ENCODE results near the gene ROBO1. TPM values are rescaled to one million over a fixed set of nuclear protein-coding genes. Genes with fewer than 3 reads are reported as not detected.
"Not testable (repeated sequence)": the region's sequence is repeated elsewhere in the genome, so short reads cannot be mapped to it uniquely, and the experiment has no call there.

The ROBO1 gene
- total RNA-seq, 2 experiments from 2014 or later = 3.0 to 3.1 TPM

DNA sequence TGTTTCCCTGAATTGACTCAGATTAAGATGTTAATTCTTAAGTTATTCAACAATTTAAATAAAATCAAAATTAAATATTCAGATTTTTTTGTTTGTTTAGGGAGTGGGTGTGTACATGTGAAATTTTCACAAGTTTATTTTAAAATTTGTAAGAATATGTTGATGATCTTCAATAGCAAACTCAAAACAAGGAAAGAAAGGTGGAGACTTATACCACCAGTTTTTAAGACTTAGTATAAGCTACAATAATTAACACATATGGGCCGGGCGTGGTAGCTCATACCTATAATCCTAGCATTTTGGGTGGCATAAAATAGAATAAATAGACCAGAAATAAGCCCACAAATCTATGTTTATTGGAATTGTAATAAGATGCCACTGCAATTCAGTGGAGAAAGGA, 1084.5 kb downstream of the ROBO1 start:
- Mint-ChIP-seq H3K36me3 (ENCODE audit: low read depth) (no peaks in the 10 kb centered on the region), H3K4me1 (ENCODE audit: low read depth) (no peaks in the 10 kb centered on the region), H3K9me3 (ENCODE audit: insufficient read depth) (no peaks in the 10 kb centered on the region), H3K27me3 (ENCODE audit: low read depth) (no peaks in the 10 kb centered on the region), H3K4me3 (no peak overlapping the region), H3K27ac (no peak overlapping the region)
- DNase-seq (no peak), ATAC-seq (no peak)
- CTCF ChIA-PET = no interaction called here
- POLR2A ChIA-PET = no interaction called here

DNA sequence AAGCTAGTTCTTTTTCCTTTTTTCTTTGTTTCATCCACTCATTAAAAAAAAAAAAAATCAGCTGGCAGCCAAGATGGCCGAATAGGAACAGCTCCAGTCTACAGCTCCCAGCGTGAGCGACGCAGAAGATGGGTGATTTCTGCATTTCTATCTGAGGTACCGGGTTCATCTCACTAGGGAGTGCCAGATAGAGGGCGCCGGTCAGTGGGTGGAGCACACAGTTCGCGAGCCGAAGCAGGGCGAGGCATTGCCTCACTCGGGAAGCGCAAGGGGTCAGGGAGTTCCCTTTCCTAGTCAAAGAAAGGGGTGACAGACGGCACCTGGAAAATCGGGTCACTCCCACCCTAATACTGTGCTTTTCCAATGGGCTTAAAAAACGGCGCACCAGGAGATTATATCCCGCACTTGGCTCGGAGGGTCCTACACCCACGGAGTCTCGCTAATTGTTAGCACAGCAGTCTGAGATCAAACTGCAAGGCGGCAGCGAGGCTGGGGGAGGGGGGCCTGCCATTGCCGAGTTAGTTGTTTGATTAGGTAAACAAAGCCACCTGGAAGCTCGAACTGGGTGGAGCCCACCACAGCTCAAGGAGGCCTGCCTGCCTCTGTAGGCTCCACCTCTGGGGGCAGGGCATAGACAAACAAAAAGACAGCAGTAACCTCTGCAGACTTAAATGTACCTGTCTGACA, 1092.5 kb downstream of the ROBO1 start:
- DNase-seq; H3K27ac Mint-ChIP-seq; CTCF ChIA-PET; H3K4me3 Mint-ChIP-seq; ATAC-seq; H3K36me3 Mint-ChIP-seq (ENCODE audit: low read depth); POLR2A ChIA-PET; H3K4me1 Mint-ChIP-seq (ENCODE audit: low read depth); H3K9me3 Mint-ChIP-seq (ENCODE audit: insufficient read depth); H3K27me3 Mint-ChIP-seq (ENCODE audit: low read depth): not testable (repeated sequence)

DNA sequence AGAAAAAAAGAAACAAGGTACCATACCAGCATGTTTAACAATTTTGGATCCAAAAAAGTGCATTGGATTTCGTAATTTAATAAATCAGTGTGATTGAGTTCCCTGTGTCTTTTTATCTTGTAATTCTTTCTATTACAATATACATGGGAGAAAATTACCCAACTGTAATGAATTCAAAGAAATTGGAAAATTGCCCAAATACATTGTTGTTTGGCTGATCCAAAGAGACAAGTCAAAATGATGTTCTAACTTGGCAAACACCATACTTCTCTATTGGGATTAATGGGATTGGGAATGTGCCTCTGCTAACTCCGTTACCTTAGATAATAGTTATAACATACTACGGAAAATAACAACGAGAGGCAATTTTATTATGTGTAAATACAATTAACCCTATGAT, 1097.1 kb downstream of the ROBO1 start:
- ChIA-PET CTCF (no interaction called here), POLR2A (no interaction called here)
- Mint-ChIP-seq H3K4me1 (ENCODE audit: low read depth) (no peaks in the 10 kb centered on the region), H3K27me3 (ENCODE audit: low read depth) (no peaks in the 10 kb centered on the region), H3K9me3 (ENCODE audit: insufficient read depth) (no peaks in the 10 kb centered on the region), H3K36me3 (ENCODE audit: low read depth) (no peaks in the 10 kb centered on the region), H3K4me3 (no peak overlapping the region), H3K27ac (no peak overlapping the region)
- DNase-seq (no peak), ATAC-seq (no peak)

DNA sequence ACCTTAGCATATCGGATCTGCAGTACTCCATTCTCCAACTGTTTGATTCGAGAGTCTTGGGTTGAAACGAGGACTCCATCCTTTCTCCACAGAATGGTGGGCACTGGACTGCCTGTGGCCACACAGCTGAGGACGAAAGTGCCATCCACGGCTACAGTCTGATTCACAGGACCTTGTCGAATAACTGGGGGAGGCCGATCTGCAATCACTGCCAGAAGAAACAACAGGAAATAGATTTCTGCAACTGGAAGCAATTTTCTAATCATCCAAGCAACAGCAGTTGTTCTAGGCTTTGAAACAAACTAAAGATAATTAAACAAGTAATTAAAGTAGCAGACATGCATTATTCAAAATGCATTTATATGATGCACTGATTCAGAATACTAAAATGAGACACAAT, 1097.7 kb downstream of the ROBO1 start:
- POLR2A ChIA-PET = no interaction called here

DNA sequence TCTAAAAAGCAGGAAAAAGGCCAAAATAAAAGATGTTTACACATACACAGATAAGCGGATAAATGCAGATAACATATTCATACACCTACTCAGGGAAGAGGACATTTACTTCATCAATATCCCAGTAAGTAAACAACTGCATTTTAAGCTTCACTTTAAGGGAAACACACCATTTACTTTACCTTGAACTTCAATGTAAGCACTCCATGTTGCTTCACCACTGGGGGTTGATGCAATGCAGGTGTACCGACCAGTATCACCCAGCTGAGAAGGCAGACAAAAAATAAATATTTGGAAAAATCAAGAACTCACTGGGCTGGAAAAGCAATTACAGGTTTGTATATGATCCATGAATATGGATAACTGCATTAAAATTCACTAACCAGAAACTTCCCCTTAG, 1099.5 kb downstream of the ROBO1 start:
- ATAC-seq (no peak), DNase-seq (no peak)
- no peaks in the 10 kb centered on the region for H3K36me3 Mint-ChIP-seq (ENCODE audit: low read depth)
- H3K27me3 Mint-ChIP-seq (ENCODE audit: low read depth) = no peaks in the 10 kb centered on the region
- H3K4me1 Mint-ChIP-seq (ENCODE audit: low read depth) = no peaks in the 10 kb centered on the region
- no peak overlapping the region for H3K4me3 Mint-ChIP-seq
- H3K9me3 Mint-ChIP-seq (ENCODE audit: insufficient read depth) = no peaks in the 10 kb centered on the region
- ChIA-PET POLR2A (no interaction called here), CTCF (no interaction called here)
- no peak overlapping the region for H3K27ac Mint-ChIP-seq

More for the DNA sequence above, 1097.7 kb downstream of the ROBO1 start:
- Mint-ChIP-seq H3K9me3 (ENCODE audit: insufficient read depth) (no peaks in the 10 kb centered on the region), H3K4me1 (ENCODE audit: low read depth) (no peaks in the 10 kb centered on the region), H3K4me3 (no peak overlapping the region), H3K27ac (no peak overlapping the region), H3K27me3 (ENCODE audit: low read depth) (no peaks in the 10 kb centered on the region), H3K36me3 (ENCODE audit: low read depth) (no peaks in the 10 kb centered on the region)
- no peak for DNase-seq
- CTCF ChIA-PET = no interaction called here
- ATAC-seq = no peak

DNA sequence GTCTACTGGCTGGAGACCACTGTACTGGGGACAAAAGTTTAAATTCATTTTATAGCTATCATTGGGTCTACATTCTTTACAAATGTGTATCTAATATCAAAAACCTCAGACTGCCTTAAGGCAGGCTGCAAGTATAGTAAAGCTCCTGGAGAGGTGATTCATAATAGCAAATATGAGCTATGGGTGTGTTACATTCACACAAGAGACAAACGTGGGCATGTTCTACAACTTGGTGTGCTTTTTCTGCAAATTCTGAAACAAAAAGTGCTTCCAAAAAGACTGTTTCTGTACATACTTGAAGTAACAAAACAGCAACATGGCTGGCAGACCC, 1101.4 kb downstream of the ROBO1 start:
- Mint-ChIP-seq H3K4me3 (no peak overlapping the region), H3K4me1 (ENCODE audit: low read depth) (no peaks in the 10 kb centered on the region), H3K27ac (no peak overlapping the region), H3K27me3 (ENCODE audit: low read depth) (no peaks in the 10 kb centered on the region), H3K9me3 (ENCODE audit: insufficient read depth) (no peaks in the 10 kb centered on the region), H3K36me3 (ENCODE audit: low read depth) (no peaks in the 10 kb centered on the region)
- POLR2A ChIA-PET = no interaction called here
- ATAC-seq (no peak), DNase-seq (no peak)
- CTCF ChIA-PET = interaction anchor here (0.8 kb wide), 1 partner anchor 21 kb away, joined by 3 read pairs; no protein-coding TSS in a partner anchor

DNA sequence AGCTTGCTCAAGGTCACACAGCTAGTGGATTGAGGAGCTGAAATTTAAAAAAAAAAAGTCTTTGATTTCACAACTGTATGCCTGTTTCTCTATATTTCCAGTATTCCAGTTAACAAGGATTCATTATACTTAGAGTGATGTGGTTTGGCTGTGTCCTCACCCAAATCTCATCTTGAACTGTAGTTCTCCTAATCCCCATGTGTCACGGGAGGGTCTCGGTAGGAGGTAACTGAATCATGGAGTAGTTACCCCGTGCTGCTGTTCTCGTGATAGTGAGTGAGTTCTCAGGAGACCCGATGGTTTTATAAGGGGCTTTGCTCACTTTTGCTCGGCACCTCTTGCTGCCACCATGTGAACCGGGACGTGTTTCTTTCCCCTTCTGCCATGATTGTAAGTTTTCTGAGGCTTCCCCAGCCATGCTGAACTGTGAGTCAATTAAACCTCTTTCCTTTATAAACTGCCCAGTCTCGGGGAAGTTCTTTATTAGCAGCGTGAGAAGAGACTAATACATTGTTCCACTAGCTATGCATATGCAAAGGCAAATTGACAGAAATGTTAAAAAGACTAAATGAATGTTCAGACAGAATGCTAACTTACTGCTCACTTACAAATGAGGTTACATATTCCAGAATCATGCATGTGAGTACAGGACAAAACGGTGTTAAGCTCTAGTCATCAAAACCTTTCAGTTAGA, 1101.9 kb downstream of the ROBO1 start:
- Mint-ChIP-seq H3K27ac (no peak overlapping the region), H3K9me3 (ENCODE audit: insufficient read depth) (no peaks in the 10 kb centered on the region), H3K36me3 (ENCODE audit: low read depth) (no peaks in the 10 kb centered on the region), H3K27me3 (ENCODE audit: low read depth) (no peaks in the 10 kb centered on the region), H3K4me1 (ENCODE audit: low read depth) (no peaks in the 10 kb centered on the region), H3K4me3 (no peak overlapping the region)
- ATAC-seq (no peak), DNase-seq (no peak)
- ChIA-PET CTCF (interaction anchor here (0.8 kb wide), 2 partner anchors 20 to 342 kb away, joined by 3 read pairs; no protein-coding TSS in a partner anchor), POLR2A (no interaction called here)

DNA sequence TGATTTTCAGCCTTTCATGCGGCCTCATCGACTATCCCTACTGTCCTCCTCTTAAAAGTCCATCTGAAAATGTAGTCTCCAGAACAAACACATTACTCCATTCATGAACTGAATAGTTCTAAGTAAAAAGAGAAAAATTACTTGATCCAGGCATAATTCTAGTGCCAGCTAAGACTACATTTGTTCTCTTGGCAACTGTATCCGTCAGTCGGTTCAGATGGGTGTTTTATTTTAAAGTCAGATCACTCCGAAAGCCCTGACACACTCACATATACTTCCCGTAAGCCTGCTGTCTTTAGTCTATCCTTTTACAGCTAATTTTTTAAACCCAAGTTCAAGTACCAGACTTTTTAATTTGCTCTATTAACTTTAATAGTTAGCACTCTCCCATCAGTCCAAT, 1102.7 kb downstream of the ROBO1 start:
- DNase-seq (no peak), ATAC-seq (no peak)
- H3K4me3 Mint-ChIP-seq = no peak overlapping the region
- no peaks in the 10 kb centered on the region for H3K4me1 Mint-ChIP-seq (ENCODE audit: low read depth)
- H3K36me3 Mint-ChIP-seq (ENCODE audit: low read depth) = no peaks in the 10 kb centered on the region
- CTCF ChIA-PET = interaction anchor here (0.8 kb wide), 1 partner anchor 343 kb away, joined by 3 read pairs; no protein-coding TSS in a partner anchor
- POLR2A ChIA-PET = no interaction called here
- H3K27me3 Mint-ChIP-seq (ENCODE audit: low read depth) = no peaks in the 10 kb centered on the region
- no peaks in the 10 kb centered on the region for H3K9me3 Mint-ChIP-seq (ENCODE audit: insufficient read depth)
- H3K27ac Mint-ChIP-seq = no peak overlapping the region

DNA sequence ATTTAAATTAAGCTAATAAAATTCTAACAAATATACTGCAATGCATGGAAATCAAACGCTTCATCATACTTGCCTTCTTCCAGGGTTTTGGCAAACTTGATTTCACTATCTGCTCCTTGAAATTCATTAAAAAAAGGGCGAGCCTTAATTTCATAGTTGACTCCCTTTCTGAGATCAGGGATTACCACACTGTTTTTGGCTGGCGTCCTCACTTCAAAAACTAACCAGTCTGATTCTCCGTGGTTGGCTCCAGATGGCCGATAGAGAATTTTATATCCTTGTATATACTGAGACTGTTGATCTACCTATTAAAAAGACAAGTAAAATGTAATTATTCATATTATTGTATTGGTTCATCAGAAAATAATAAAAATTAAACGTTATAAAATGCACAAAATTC, 1106.8 kb downstream of the ROBO1 start:
- no peaks in the 10 kb centered on the region for H3K9me3 Mint-ChIP-seq (ENCODE audit: insufficient read depth)
- no peak for ATAC-seq
- CTCF ChIA-PET = interaction anchor here (1.5 kb wide), 1 partner anchor 28 kb away, joined by 3 read pairs; no protein-coding TSS in a partner anchor
- H3K4me1 Mint-ChIP-seq (ENCODE audit: low read depth) = no peaks in the 10 kb centered on the region
- POLR2A ChIA-PET = no interaction called here
- no peaks in the 10 kb centered on the region for H3K27me3 Mint-ChIP-seq (ENCODE audit: low read depth)
- no peaks in the 10 kb centered on the region for H3K36me3 Mint-ChIP-seq (ENCODE audit: low read depth)
- no peak for DNase-seq
- no peak overlapping the region for H3K27ac Mint-ChIP-seq
- no peak overlapping the region for H3K4me3 Mint-ChIP-seq

DNA sequence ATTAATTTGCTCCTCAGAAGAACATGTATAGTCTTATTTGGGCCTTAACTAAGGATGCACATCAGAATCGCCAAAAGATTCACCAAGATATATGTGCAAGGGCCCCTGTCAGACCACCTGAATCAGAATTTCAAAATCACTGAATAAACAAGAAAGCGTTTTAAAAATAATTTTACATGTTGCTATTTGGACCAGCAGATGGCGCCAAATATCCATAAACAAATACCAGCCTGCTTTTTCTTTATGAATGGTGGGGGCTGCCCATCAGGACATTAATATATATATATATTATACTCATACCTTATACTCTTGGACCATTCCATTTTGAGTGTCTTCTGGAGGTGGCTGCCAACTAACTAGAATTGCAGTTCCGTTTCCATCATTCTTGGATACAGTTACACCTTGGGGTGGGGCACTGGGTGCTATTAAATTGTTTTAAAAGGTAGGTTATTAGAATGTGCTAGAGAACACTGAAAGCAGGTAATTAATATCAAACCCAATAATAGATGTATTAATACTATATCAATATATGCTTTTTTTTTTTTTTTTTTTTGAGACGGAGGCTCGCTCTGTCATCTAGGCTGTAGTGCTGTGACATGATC, 1108.3 kb downstream of the ROBO1 start:
- CTCF ChIA-PET = interaction anchor here (1.2 kb wide), 1 partner anchor 373 kb away, joined by 5 read pairs; no protein-coding TSS in a partner anchor
- ATAC-seq (no peak), DNase-seq (peak; percentile 52)
- H3K9me3 Mint-ChIP-seq (ENCODE audit: insufficient read depth) = no peaks in the 10 kb centered on the region
- H3K4me1 Mint-ChIP-seq (ENCODE audit: low read depth) = no peaks in the 10 kb centered on the region
- no peak overlapping the region for H3K4me3 Mint-ChIP-seq
- no peaks in the 10 kb centered on the region for H3K36me3 Mint-ChIP-seq (ENCODE audit: low read depth)
- H3K27ac Mint-ChIP-seq = no peak overlapping the region
- no peaks in the 10 kb centered on the region for H3K27me3 Mint-ChIP-seq (ENCODE audit: low read depth)
- POLR2A ChIA-PET = no interaction called here

DNA sequence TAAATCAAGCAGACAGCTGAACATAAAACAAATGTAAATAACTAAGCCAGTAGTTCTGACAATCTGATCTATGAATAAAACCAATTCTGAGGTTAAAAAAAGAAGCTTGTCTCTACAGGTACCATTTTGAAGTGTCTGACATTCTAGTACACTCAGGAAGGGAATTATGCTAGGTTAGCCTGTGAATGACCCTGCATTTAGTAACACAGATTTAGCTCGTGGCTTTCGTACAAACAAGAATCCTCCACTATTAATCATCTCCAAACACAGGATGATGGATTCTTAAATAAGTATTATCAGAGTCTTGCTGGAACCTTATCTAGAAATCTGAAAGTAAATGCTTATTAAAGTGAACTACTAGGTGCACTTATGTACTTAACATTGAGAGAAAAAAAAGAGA, 1120.1 kb downstream of the ROBO1 start:
- Mint-ChIP-seq H3K36me3 (ENCODE audit: low read depth) (no peaks in the 10 kb centered on the region), H3K27ac (no peak overlapping the region), H3K9me3 (ENCODE audit: insufficient read depth) (no peaks in the 10 kb centered on the region), H3K4me3 (no peak overlapping the region), H3K27me3 (ENCODE audit: low read depth) (no peaks in the 10 kb centered on the region), H3K4me1 (ENCODE audit: low read depth) (no peaks in the 10 kb centered on the region)
- DNase-seq = no peak
- ATAC-seq = no peak
- ChIA-PET POLR2A (no interaction called here), CTCF (interaction anchor here (0.5 kb wide), 1 partner anchor 203 kb away, joined by 3 read pairs; no protein-coding TSS in a partner anchor)

DNA sequence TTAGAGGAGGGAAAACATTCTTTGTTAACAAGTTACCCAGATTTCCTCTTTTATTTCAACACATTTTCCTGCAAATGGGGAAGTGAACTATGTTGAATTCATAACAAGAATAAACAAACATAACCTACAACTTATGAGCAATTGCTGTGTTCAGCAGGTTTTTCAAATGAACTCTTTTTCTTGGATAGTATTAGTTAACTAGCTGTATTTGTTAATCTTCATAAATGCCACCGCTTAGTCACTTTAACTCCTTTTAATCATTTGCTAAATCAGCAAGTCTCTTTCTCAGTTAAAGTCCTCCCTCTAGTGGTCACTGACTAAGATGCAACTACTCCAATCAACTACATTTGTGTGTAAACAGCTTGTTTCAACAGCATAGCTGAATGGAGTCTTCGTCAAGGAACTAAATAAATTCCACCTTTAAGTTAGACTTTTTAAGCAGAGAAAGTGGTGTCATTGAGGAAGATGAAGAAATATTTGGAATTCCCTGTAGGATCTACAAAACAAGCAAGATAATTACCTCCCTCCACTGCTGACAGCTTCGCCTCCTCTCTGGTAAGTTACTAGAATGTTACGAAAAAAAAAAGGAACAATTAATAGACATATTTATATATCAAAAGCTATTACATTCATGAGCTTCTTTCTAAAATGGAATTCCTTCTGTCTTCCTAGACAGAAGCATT, 1122.0 kb downstream of the ROBO1 start:
- no peak overlapping the region for H3K4me3 Mint-ChIP-seq
- H3K4me1 Mint-ChIP-seq (ENCODE audit: low read depth) = no peaks in the 10 kb centered on the region
- H3K27me3 Mint-ChIP-seq (ENCODE audit: low read depth) = no peaks in the 10 kb centered on the region
- ChIA-PET POLR2A (no interaction called here), CTCF (interaction anchor here (0.6 to 2.1 kb wide), 10 partner anchors 10 to 1298 kb away, joined by 3 to 12 read pairs (median 4); no protein-coding TSS in a partner anchor)
- ATAC-seq = no peak
- H3K9me3 Mint-ChIP-seq (ENCODE audit: insufficient read depth) = no peaks in the 10 kb centered on the region
- no peaks in the 10 kb centered on the region for H3K36me3 Mint-ChIP-seq (ENCODE audit: low read depth)
- H3K27ac Mint-ChIP-seq = no peak overlapping the region
- DNase-seq = no peak

Data from activated CD8-positive, alpha-beta T cell treated with anti-CD3 and anti-CD28 coated beads, Interleukin-2, amount 10 ng/mL, durations not matched to agents 7 days and 5 days (primary cell).